Hematopoietic multipotent progenitor cell treated with erythropoietin and hydrocortisone succinate and interleukin-3 and kit ligand, for 8 days (in vitro differentiated cells): ENCODE data around the gene HEATR3.

Source experiments
- DNase-seq: peaks from one replicate; pipeline ENCODE4 v3.0.0-alpha.2; 2015

Gene HEATR3

GRCh38 chr16:50154420-50154950 is 88.7 kb downstream of the HEATR3 start:
- no peak for DNase-seq

GRCh38 chr16:50155925-50156324 is 90.2 kb downstream of the HEATR3 start:
- no peak for DNase-seq
